ENCODE measurements around the gene LILRB2.
"Not testable (repeated sequence)": the region's sequence is repeated elsewhere in the genome, so short reads cannot be mapped to it uniquely, and the experiment has no call there.

The LILRB2 gene

GRCh38 chr19:54281007-54281728 lies at the start of gene LILRB2:
Gene LILRB2 (minus strand): TSS chr19:54281110. CDS start chr19:54280496, 614 bp downstream.
- no peak for DNase-seq

DNA sequence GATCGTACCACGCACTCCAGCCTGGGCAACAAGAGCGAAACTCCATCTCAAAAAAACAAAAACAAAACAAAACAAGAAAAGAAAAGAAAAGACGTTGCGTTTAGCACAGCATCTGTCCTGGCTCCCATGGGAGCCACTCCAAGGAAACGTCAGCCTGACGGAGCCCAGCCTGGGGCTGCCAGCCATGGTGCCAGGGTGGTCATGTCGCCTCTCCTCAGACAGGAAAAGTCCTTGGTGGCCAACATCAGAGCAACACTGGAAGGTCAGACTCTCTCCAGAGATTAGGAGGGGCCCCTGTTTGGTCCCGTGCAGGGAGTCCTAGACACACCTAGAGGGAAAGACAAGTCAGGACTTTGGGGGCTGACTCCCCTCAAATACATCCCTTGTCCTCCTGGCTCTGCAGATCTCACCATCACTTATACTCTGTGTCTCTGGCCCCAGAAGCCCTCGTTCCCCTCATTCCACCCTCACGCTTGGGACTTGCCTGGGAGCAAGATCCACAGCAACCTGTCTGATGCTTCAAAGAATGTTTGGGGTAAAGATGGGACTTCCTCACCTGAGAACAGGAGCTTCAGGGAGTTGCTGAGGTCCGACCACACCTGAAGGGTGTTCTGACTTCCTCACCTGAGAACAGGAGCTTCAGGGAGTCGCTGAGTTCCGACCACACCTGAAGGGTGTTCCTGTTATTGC lies 48.7 kb upstream of the LILRB2 start:
- no peak for DNase-seq

DNA sequence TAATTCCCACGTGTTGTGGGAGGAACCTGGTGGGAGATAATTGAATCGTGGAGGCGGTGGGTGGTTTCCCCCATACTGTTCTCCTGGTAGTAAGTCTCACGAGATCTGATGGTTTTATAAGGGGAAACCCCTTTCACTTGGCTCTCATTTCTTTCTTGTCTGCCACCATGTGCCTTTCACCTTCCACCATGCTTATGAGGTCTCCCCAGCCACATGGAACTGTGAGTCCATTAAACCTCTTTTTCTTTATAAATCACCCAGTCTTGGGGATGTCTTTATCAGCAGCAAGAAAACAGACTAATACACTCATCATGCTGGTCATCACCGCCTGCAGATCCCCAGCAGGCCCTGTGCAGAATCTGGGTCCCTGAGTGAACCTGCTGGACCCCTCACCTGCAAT lies 47.9 kb upstream of the LILRB2 start:
- not testable (repeated sequence) for DNase-seq

DNA sequence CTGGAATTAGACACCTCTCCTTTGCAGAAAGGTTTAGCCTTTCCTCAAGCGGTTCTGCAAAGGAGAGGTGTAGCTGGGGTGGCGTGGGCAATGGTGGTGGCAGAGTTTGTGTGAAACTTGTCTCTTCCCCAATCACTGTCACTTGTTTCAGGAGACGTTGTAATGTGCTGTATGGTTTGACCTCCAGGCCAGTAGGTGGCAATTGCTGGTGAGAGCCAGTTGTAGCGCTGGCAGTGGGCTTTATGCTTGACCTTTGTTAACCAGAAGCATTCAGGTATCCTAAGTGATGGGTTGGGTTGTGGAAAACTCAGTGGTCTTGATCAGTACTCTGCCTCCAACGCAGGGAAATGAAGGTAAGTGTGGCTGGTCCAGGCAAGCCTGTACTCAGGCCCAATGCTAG lies 44.7 kb upstream of the LILRB2 start:
- no peak for DNase-seq

- no peak for DNase-seq
Measured at GRCh38 chr19:54325194-54325621, 44.3 kb upstream of the LILRB2 start.

DNA sequence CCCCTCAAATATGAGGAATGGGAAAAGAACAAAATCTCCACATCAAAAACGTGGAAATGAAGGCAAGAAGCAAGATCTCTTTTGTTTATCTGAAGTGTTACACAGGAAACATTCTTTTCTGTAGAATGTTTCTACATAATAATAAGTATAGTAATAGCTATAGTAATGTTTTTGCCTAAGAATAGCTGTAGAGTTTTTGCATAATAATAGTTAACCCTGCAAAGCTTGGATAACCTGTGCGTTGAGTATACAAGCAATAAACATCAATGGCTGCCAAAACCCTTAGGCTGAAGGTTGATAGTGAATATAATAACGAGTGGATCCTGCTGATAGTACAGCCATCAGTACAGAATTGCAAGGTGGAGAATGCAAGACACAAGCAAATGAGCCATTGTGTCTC lies 43.2 kb upstream of the LILRB2 start:
- no peak for DNase-seq

- not testable (repeated sequence) for DNase-seq
Measured at GRCh38 chr19:54322934-54323333, 42.0 kb upstream of the LILRB2 start.

- DNase-seq = not testable (repeated sequence)
Measured at GRCh38 chr19:54322295-54322694, 41.4 kb upstream of the LILRB2 start.

DNA sequence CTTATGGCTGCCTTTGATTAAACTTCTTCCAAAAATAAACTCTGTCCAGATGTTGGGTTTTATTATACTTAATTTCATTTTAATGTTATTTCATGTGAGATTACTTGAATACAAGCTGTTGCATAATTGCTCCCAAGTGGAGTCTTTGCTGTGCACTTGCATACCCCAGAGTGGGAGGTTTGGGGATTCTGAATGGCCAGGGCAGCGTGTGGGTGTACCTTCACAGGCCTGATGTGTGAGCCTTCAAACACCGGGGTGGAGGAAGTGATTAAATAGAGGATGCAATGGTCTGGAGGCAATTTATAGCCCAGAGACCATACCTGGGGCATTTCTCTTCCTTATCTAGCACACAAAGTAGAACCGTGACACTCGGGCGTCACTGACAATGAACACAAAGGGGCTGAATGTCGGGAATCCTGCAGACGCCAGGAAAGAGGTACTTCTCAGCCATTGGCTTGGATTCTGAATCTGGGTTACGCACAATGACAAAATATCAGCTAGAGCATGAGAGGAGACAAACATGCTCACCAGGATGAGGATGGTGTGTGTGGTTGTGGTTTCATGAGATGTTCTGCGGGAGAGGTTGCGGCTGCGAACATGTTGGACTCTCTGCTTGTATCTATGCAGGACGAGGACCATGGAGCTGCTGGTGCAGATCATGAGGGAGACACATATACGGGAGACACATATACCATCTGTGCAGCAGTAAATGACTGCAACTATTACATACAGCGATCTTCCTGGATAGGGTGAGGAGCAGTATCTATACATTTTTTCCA lies 39.2 kb upstream of the LILRB2 start:
- DNase-seq = no peak

GRCh38 chr19:54319049-54319448 lies 38.1 kb upstream of the LILRB2 start:
- DNase-seq = no peak

GRCh38 chr19:54317965-54318240 lies 37.0 kb upstream of the LILRB2 start:
- DNase-seq = no peak

GRCh38 chr19:54317108-54317964 lies 36.4 kb upstream of the LILRB2 start:
- DNase-seq = no peak

DNA sequence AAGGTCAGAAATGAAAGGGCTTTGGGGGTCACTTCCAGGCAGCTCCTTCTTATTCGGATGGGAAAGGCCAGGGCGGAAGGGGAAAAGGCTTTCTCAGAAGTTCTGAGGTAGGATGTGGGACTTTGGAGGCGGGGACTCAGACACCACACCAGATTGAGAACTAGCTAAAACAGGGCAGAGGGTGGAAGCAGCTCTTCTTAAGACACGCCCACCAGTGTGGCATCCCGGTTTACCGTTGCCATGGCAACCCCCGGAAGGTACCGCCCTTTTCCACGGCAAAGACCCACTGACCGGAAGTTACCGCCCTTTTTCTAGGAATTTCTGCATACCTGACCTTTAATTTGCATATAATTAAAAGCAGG lies 35.8 kb upstream of the LILRB2 start:
- no peak for DNase-seq

GRCh38 chr19:54315956-54316355 lies 35.0 kb upstream of the LILRB2 start:
- DNase-seq = no peak

DNA sequence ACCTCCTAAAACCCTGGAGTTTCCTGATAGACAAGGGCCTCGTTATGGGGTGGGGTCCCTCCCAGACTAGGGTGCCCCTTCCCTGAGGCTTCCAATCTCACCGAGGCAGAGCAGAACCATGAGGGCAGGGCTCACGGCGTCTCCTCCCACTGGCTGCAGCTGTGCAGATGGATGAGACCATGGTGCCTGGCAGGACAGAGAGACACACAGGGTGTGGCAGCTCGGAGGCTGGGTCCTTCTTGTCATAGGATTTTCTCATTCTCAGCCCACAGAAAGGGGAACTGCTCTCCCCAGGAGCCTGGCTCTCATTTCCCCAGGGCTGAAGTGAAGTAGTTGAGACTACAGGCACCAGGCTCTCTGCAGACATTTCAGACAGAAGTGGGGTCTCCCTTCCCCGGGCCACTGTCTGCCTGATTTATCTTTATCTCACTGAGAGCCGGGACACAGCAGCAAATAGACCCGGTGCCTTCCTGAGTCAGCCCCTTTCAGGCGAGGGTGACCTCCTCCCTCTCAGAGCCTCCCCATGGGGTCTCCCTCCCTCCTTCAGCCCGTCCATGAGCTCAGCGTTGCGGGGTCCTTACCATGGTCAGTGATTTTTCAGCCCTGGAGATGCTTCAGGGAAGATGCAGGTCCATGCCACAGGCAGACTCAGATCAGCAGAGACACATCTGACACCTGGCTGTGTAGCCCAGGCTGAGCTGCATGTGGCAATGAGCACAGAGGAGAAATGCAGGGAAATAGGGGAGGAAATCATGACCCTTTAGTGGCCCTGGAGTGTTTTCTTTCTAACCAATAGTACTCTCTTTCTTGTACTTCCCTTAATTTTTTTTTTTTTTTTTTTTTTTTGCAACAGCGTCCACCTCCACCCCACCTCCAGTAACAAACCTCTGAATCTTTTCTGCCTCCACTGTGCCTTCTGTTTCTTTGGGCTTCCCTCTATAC lies 31.8 kb upstream of the LILRB2 start, which contains the start of gene LILRA5:
Gene LILRA5, minus strand, starts transcription at position 731 of the 942 bp plus-strand sequence. Its CDS starts 147 bp downstream, at position 584.
- no peak for DNase-seq

- DNase-seq = no peak
Measured at GRCh38 chr19:54312011-54312410, 31.1 kb upstream of the LILRB2 start.

GRCh38 chr19:54311486-54311885 lies 30.6 kb upstream of the LILRB2 start:
- no peak for DNase-seq

DNA sequence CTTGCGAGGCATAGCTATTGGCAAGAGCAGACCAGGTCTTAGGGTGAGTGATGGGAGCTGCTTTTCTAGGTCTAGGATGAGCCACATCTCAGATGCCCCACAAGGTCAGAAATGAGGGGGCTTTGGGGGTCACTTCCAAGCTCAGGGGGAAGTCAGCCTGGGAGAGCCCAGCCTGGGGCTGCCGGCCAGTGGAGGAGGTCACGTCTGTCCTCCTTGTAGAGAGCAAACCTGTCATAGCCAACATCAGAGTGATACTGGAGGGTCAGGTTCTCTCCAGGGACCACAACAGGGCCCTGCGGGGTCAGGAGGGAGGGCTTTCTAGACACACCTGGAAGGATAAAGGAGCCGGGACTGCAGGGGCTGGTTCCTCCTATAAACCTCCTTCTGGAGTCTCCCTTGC lies 29.6 kb upstream of the LILRB2 start:
- no peak for DNase-seq

- no peak for DNase-seq
Measured at GRCh38 chr19:54309811-54310210, 28.9 kb upstream of the LILRB2 start.

- DNase-seq = no peak
Measured at GRCh38 chr19:54307389-54308020, 26.6 kb upstream of the LILRB2 start.

DNA sequence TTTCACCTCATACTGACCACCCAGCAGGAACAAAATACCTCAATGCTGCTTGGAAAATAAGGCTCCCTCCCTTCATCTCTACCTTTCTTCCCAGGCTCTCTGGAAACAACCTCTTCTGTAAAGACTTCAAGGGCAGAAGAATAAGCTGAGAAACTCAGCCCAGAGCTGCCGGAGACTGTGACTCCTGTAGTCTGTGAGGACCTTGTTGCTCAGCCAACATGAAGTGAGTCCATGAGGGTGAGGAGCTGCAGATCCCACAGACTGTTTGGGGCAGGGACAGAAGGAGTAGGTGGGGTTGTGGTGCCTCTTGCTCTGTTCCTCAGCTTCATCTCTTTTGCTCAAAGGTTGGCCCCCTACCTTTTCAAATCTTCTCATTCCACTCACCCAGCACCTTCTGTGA lies 24.2 kb upstream of the LILRB2 start:
- no peak for DNase-seq
